Measurements from ENCODE around the gene RAB31.
"Not testable (repeated sequence)": the region's sequence is repeated elsewhere in the genome, so short reads cannot be mapped to it uniquely, and the experiment has no call there.

The RAB31 gene

GRCh38 chr18:9898792-9899549 lies 190.9 kb downstream of the RAB31 start:
- DNase-seq: no peak

- not testable (repeated sequence) for DNase-seq
Measured at GRCh38 chr18:9899550-9899930, 191.4 kb downstream of the RAB31 start.

GRCh38 chr18:9900699-9901098 lies 192.6 kb downstream of the RAB31 start:
- DNase-seq: no peak

GRCh38 chr18:9901377-9901776 lies 193.3 kb downstream of the RAB31 start:
- no peak for DNase-seq

GRCh38 chr18:9902264-9902663 lies 194.2 kb downstream of the RAB31 start:
- DNase-seq: not testable (repeated sequence)

GRCh38 chr18:9902832-9903231 lies 194.7 kb downstream of the RAB31 start:
- no peak for DNase-seq

GRCh38 chr18:9905401-9905922 lies 197.4 kb downstream of the RAB31 start:
- no peak for DNase-seq

GRCh38 chr18:9906481-9906880 lies 198.4 kb downstream of the RAB31 start:
- DNase-seq: no peak

- DNase-seq: no peak
Measured at GRCh38 chr18:9907867-9908266, 199.8 kb downstream of the RAB31 start.

- DNase-seq: no peak
Measured at GRCh38 chr18:9910071-9910470, 202.0 kb downstream of the RAB31 start.

- DNase-seq: no peak
Measured at GRCh38 chr18:9910661-9911060, 202.6 kb downstream of the RAB31 start.

GRCh38 chr18:9911226-9911625 lies 203.1 kb downstream of the RAB31 start:
- DNase-seq: no peak
